ENCODE measurements around the gene TMPRSS13. TPM values are rescaled to one million over a fixed set of nuclear protein-coding genes. Genes with fewer than 3 reads are reported as not detected.

Gene TMPRSS13
- total and polyA plus RNA-seq, 12 donors = 0.12 to 1.3 (median 0.56) TPM

DNA sequence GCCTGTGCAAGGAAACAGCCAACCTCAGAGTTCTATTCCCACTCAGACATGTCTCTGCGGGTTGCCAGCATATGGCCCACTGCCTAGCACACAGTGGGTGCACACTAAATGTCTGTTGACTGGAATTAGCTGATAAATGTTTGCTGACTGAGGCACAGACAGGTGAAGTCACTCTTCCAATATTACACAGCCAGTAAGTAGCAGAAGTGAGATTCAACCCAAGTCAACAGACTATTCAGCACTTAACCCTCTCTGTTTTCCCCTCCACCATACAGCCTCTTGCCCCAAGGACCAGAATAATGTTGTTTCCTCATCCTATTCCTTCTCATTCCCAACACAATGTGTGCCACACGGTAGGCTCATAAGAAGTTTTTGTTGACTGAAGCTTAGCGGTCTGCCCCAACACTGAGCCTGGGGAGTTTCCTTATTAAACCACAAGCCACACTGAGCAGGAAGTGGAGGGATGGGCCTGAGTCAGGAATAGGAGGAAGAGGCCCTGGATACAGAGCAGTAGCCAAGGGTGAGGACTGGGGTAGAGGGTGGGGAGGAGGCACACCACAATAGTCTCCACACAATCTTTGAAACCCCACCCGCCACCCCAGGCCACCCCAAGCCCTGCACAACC, 41.3 kb upstream of the TMPRSS13 start:
- Histone ChIP-seq H3K4me3 (no peak overlapping the region), H3K4me1 (replicated peaks in 1 of 2) (no peaks in the 10 kb centered on the region), H3K27ac (no peak overlapping the region), H3K27me3 (no peaks in the 10 kb centered on the region), H3K36me3 (replicated peaks in 1 of 2) (no peaks in the 10 kb centered on the region), H3K9me3 (replicated peaks in 1 of 3) (no peaks in the 10 kb centered on the region)
- WGBS, 4 donors = 67 to 77% (median 68%) methylated on average over 3 to 4 of the region's 4 CpGs
- intact Hi-C loops (cut with DNase I) = no loop called here
- TF ChIP-seq POLR2A (IDR thresholded peaks at IDR 0.05) (no peak), CTCF (IDR thresholded peaks at IDR 0.05) (no peak)
- DNase-seq = peak in 2 of 7 donors; percentile 21 to 29

GRCh38 chr11:117969160-117969991, 40.2 kb upstream of the TMPRSS13 start:
- H3K27ac ChIP-seq = no peak overlapping the region
- intact Hi-C loops (cut with DNase I) = no loop called here
- H3K4me3 ChIP-seq = no peak overlapping the region
- H3K27me3 ChIP-seq = no peaks in the 10 kb centered on the region
- H3K9me3 ChIP-seq (replicated peaks in 1 of 3) = no peaks in the 10 kb centered on the region
- H3K4me1 ChIP-seq (replicated peaks in 1 of 2) = no peaks in the 10 kb centered on the region
- TF ChIP-seq CTCF (IDR thresholded peaks at IDR 0.05) (no peak), POLR2A (IDR thresholded peaks at IDR 0.05) (no peak)
- no peak for DNase-seq
- 74 to 82% (median 81%) methylated on average over 5 of the region's 5 CpGs for WGBS, 4 donors
- no peaks in the 10 kb centered on the region for H3K36me3 ChIP-seq (replicated peaks in 1 of 2)

DNA sequence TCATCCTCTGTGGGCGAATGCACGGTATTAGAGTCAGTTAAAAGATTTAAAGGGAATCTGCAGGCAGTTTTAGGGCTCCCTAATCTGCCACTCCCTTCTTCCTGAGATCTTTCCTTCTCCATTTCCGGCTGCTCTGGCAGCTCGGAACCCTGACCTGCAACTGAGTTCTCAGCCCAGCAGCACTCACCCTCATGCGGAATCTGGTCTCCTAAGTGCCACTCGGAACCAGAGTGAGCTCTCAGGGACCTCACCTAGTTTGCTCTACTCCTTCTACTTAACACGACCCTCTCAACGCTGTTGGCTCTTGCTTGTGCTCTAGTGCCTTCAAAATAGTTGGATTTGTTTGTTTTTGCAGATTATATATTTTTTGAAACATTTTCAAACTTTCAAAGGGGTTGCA, 37.7 kb upstream of the TMPRSS13 start:
- DNase-seq = no peak
- H3K4me1 ChIP-seq (replicated peaks in 1 of 2) = no peaks in the 10 kb centered on the region
- WGBS, 4 donors = 72 to 76% (median 74%) methylated on average over 8 of the region's 8 CpGs
- no peak overlapping the region for H3K27ac ChIP-seq
- H3K9me3 ChIP-seq (replicated peaks in 1 of 3) = no peaks in the 10 kb centered on the region
- intact Hi-C loops (cut with DNase I) = no loop called here
- no peaks in the 10 kb centered on the region for H3K27me3 ChIP-seq
- H3K4me3 ChIP-seq = no peak overlapping the region
- no peak for TF ChIP-seq POLR2A (IDR thresholded peaks at IDR 0.05)
- H3K36me3 ChIP-seq (replicated peaks in 1 of 2) = no peaks in the 10 kb centered on the region

GRCh38 chr11:117962826-117963225, 33.6 kb upstream of the TMPRSS13 start:
- Histone ChIP-seq H3K27ac (no peak overlapping the region), H3K27me3 (no peaks in the 10 kb centered on the region), H3K4me3 (no peak overlapping the region), H3K36me3 (replicated peaks in 1 of 2) (no peaks in the 10 kb centered on the region), H3K4me1 (replicated peaks in 1 of 2) (no peaks in the 10 kb centered on the region), H3K9me3 (replicated peaks in 1 of 3) (no peaks in the 10 kb centered on the region)
- TF ChIP-seq CTCF (IDR thresholded peaks at IDR 0.05) (no peak), POLR2A (IDR thresholded peaks at IDR 0.05) (no peak)
- 74 to 84% (median 81%) methylated on average over 3 of the region's 3 CpGs for WGBS, 4 donors
- intact Hi-C loops (cut with DNase I) = no loop called here
- DNase-seq = no peak
